Raji (cell line): ENCODE measurements around the gene OR10G3.

ENCODE experiments used
- POLR2A ChIP-seq: IDR thresholded peaks from 2 replicates; pipeline ENCODE4 v1.6.1; 2011; ENCODE audit warnings: low read depth, low read length, control low read depth; ENCODE audit not compliant: insufficient read depth

OR10G3 gene

GRCh38 chr14:21524575-21525490, 55.0 kb downstream of the OR10G3 start:
- TF ChIP-seq POLR2A = no peak

GRCh38 chr14:21523203-21523602, 56.7 kb downstream of the OR10G3 start:
- TF ChIP-seq POLR2A = no peak

- TF ChIP-seq POLR2A = no peak
Observed at GRCh38 chr14:21521501-21521900, 58.4 kb downstream of the OR10G3 start.

- TF ChIP-seq POLR2A = no peak
Observed at GRCh38 chr14:21520767-21521166, 59.1 kb downstream of the OR10G3 start.

- no peak for TF ChIP-seq POLR2A
Observed at GRCh38 chr14:21518725-21519124, 61.2 kb downstream of the OR10G3 start.
